GM23338 (cell line): ENCODE measurements around the gene SCN2B. TPM values are rescaled to one million over a fixed set of nuclear protein-coding genes. Genes with fewer than 3 reads are reported as not detected.

Source experiments
- ATAC-seq: fragments of 200-7000 bp; cut with Tn5 transposase; 3 replicates; pipeline ENCODE4 v1.9.1; 2020
- DNase-seq: peaks from one replicate; pipeline ENCODE4 v3.0.0-alpha.2; 2015; ENCODE audit warnings: low spot score
- H2AFZ ChIP-seq: fragments of 200-600 bp; sonication (generic); 2 replicates; pipeline ENCODE4 v1.8.0; 2016; ENCODE audit warnings: antibody characterized with exemption, mild to moderate bottlenecking, moderate library complexity
- H3F3A ChIP-seq: fragments of 200-600 bp; sonication (generic); replicated peaks from 2 replicates; pipeline ENCODE4 v1.8.0; 2017; ENCODE audit warnings: antibody characterized with exemption, mixed run types, low read depth
- H3K27ac ChIP-seq: fragments of 200-600 bp; sonication (generic); 2 replicates; pipeline ENCODE4 v1.6.1; 2016; ENCODE audit warnings: low read depth
- H3K27me3 ChIP-seq: fragments of 200-600 bp; sonication (generic); 2 replicates; pipeline ENCODE4 v1.8.0; 2016; ENCODE audit warnings: mild to moderate bottlenecking, mixed run types, moderate library complexity; ENCODE audit not compliant: insufficient read depth
- H3K36me3 ChIP-seq: fragments of 200-600 bp; sonication (generic); 2 replicates; pipeline ENCODE4 v1.8.0; 2016; ENCODE audit warnings: mild to moderate bottlenecking; ENCODE audit not compliant: insufficient read depth
- H3K4me1 ChIP-seq: fragments of 200-600 bp; sonication (generic); 2 replicates; pipeline ENCODE4 v1.8.0; 2016; ENCODE audit warnings: mild to moderate bottlenecking, moderate library complexity; ENCODE audit not compliant: insufficient read depth
- H3K4me2 ChIP-seq: fragments of 200-600 bp; sonication (generic); 2 replicates; pipeline ENCODE4 v1.7.1; 2017; ENCODE audit warnings: mixed run types
- H3K4me3 ChIP-seq: fragments of 200-600 bp; sonication (generic); 2 replicates; pipeline ENCODE4 v1.6.1; 2016; ENCODE audit warnings: mixed run types
- H3K79me2 ChIP-seq: fragments of 200-600 bp; sonication (generic); replicated peaks from 2 replicates; pipeline ENCODE4 v1.8.0; 2017; ENCODE audit warnings: mild to moderate bottlenecking; ENCODE audit not compliant: insufficient read depth
- H3K9me2 ChIP-seq: fragments of 200-600 bp; sonication (generic); 2 replicates; pipeline ENCODE4 v1.8.0; 2017; ENCODE audit not compliant: insufficient read depth
- H4K20me1 ChIP-seq: fragments of 200-600 bp; sonication (generic); replicated peaks from 2 replicates; pipeline ENCODE4 v1.8.0; 2017; ENCODE audit warnings: mild to moderate bottlenecking; ENCODE audit not compliant: insufficient read depth
- H3K27ac Mint-ChIP-seq: 2 replicates; pipeline ENCODE4 v1.8.0; 2020; ENCODE audit warnings: inconsistent platforms, mild to moderate bottlenecking, moderate library complexity, mixed read lengths
- H3K27me3 Mint-ChIP-seq: 3 replicates; pipeline ENCODE4 v1.8.0; 2022; ENCODE audit warnings: low read depth, mild to moderate bottlenecking, moderate library complexity, mixed read lengths, inconsistent platforms; ENCODE audit not compliant: insufficient read depth, poor library complexity
- H3K36me3 Mint-ChIP-seq: 3 replicates; pipeline ENCODE4 v1.8.0; 2021; ENCODE audit warnings: low read depth, mild to moderate bottlenecking, inconsistent platforms, moderate library complexity, mixed read lengths
- H3K4me1 Mint-ChIP-seq: 3 replicates; pipeline ENCODE4 v1.8.0; 2020; ENCODE audit warnings: mild to moderate bottlenecking, inconsistent platforms, mixed read lengths
- H3K4me3 Mint-ChIP-seq: 3 replicates; pipeline ENCODE4 v1.8.0; 2021; ENCODE audit warnings: moderate library complexity, mild to moderate bottlenecking, inconsistent platforms, mixed read lengths
- H3K9me3 Mint-ChIP-seq: 3 replicates; pipeline ENCODE4 v1.8.0; 2020; ENCODE audit warnings: moderate library complexity, mild to moderate bottlenecking, inconsistent platforms, mixed read lengths
- CREB1 ChIP-seq: fragments of 250-450 bp; sonication (Bioruptor Pico); IDR thresholded peaks from 2 replicates; pipeline ENCODE4 v1.5.0; 2020; ENCODE audit warnings: low read depth, mild to moderate bottlenecking, moderate library complexity
- EZH2 ChIP-seq: fragments of 200-600 bp; sonication (generic); IDR thresholded peaks from one replicate; pipeline ENCODE4 v1.8.0; 2017; ENCODE audit warnings: antibody characterized with exemption, mild to moderate bottlenecking, low read depth; ENCODE audit not compliant: unreplicated experiment
- EZH2phosphoT487 ChIP-seq: fragments of 200-600 bp; sonication (generic); IDR thresholded peaks from one replicate; pipeline ENCODE4 v1.8.1; 2018; ENCODE audit warnings: antibody characterized with exemption; ENCODE audit not compliant: unreplicated experiment
- JUNB ChIP-seq: IDR thresholded peaks from one replicate; pipeline ENCODE4 v1.6.1; 2016; ENCODE audit warnings: antibody characterized with exemption; ENCODE audit not compliant: unreplicated experiment
- NANOG ChIP-seq: IDR thresholded peaks from 2 replicates; pipeline ENCODE4 v1.6.1; 2016; ENCODE audit warnings: antibody characterized with exemption, borderline replicate concordance
- POLR2AphosphoS5 ChIP-seq: IDR thresholded peaks from 2 replicates; pipeline ENCODE4 v1.6.1; 2016; ENCODE audit warnings: antibody characterized with exemption, low read depth
- STAT1 ChIP-seq: IDR thresholded peaks from one replicate; pipeline ENCODE4 v1.6.1; 2016; ENCODE audit warnings: antibody characterized with exemption; ENCODE audit not compliant: unreplicated experiment
- ZNF114 ChIP-seq: fragments of 250-450 bp; sonication (Bioruptor Pico); IDR thresholded peaks from 2 replicates; pipeline ENCODE4 v1.5.0; 2020; ENCODE audit warnings: mild to moderate bottlenecking, moderate library complexity
- ZNF331 ChIP-seq: fragments of 250-450 bp; sonication (Bioruptor Pico); IDR thresholded peaks from 2 replicates; pipeline ENCODE4 v1.5.0; 2020; ENCODE audit warnings: low read depth, mild to moderate bottlenecking, moderate library complexity
- polyA plus RNA-seq: library from polyadenylated mRNA; unstranded; fragments of >200 nt; fragmentation: Nextera tagmentation; extraction: Ambion mirVana; gene quantifications from 2 replicates; pipeline ENCODE4 v1.2.1, GENCODE V29; 2016
- total RNA-seq: library from RNA; depleted of rRNA; stranded (reverse); fragments of >200 nt; shearing (Covaris generic); gene quantifications from 2 replicates; pipeline ENCODE4 v1.2.3, GENCODE V29; 2014
- TF ChIP-seq, protein P1 (sequence below): IDR thresholded peaks from 2 replicates; pipeline ENCODE4 v1.6.1; 2016; ENCODE audit warnings: antibody characterized with exemption
- TF ChIP-seq, protein P2 (sequence below): IDR thresholded peaks from one replicate; pipeline ENCODE4 v1.6.1; 2018; ENCODE audit warnings: antibody characterized with exemption; ENCODE audit not compliant: unreplicated experiment
- TF ChIP-seq, protein P3 (sequence below): fragments of 250-450 bp; sonication (Bioruptor Pico); IDR thresholded peaks from 2 replicates; pipeline ENCODE4 v1.5.0; 2020; ENCODE audit warnings: mild to moderate bottlenecking, moderate library complexity
- TF ChIP-seq, protein P4 (sequence below), 2 experiments: fragments of 200-600 bp in 1 of 2; sonication (generic) in 1 of 2; conservative IDR thresholded peaks; 2 replicates each; pipeline versions ENCODE4 v1.5.1 to v1.6.1; 2016 to 2017; ENCODE audit warnings: antibody characterized with exemption in 2 of 2, low read depth in 2 of 2, mild to moderate bottlenecking in 2 of 2, moderate library complexity in 1 of 2

The SCN2B gene
- total and polyA plus RNA-seq, 2 experiments from 2014 or later = 0.03 TPM; not detected in 1

DNA sequence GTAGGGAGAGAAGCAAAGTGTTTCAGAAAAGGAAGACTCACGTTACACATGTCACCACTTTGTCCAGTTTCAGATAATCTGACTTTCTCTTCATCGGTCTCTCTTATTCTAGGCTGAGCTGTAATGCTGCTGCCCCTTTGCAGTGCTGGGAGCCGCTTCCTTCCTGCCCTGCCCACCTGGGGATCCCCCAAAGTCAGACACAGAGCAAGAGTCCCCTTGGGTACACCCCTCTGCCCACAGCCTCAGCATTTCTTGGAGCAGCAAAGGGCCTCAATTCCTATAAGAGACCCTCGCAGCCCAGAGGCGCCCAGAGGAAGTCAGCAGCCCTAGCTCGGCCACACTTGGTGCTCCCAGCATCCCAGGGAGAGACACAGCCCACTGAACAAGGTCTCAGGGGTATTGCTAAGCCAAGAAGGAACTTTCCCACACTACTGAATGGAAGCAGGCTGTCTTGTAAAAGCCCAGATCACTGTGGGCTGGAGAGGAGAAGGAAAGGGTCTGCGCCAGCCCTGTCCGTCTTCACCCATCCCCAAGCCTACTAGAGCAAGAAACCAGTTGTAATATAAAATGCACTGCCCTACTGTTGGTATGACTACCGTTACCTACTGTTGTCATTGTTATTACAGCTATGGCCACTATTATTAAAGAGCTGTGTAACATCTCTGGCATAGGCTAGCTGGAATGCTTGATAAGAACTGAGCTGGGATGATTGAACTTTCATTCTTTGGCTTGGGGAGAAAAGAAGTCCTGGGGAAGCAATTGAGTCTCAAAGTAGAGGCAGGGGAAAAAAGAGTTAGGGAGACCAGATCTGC, 58.4 kb downstream of the SCN2B start:
- H3K4me2 ChIP-seq = no peak overlapping the region
- Mint-ChIP-seq H3K27me3 (peaks cover 5% of the 10 kb centered on the region), H3K4me1 (peaks cover 13% of the 10 kb centered on the region), H3K9me3 (no peaks in the 10 kb centered on the region), H3K27ac (no peak overlapping the region), H3K36me3 (no peaks in the 10 kb centered on the region), H3K4me3 (no peak overlapping the region)
- H2AFZ ChIP-seq = no peak overlapping the region
- no peaks in the 10 kb centered on the region for H3K9me2 ChIP-seq
- DNase-seq (no peak), ATAC-seq (peak; percentile 34; the same call in 2 of the 3 replicates)
- TF ChIP-seq, protein P1, sequence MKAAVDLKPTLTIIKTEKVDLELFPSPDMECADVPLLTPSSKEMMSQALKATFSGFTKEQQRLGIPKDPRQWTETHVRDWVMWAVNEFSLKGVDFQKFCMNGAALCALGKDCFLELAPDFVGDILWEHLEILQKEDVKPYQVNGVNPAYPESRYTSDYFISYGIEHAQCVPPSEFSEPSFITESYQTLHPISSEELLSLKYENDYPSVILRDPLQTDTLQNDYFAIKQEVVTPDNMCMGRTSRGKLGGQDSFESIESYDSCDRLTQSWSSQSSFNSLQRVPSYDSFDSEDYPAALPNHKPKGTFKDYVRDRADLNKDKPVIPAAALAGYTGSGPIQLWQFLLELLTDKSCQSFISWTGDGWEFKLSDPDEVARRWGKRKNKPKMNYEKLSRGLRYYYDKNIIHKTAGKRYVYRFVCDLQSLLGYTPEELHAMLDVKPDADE = no peak
- TF ChIP-seq, protein P2, sequence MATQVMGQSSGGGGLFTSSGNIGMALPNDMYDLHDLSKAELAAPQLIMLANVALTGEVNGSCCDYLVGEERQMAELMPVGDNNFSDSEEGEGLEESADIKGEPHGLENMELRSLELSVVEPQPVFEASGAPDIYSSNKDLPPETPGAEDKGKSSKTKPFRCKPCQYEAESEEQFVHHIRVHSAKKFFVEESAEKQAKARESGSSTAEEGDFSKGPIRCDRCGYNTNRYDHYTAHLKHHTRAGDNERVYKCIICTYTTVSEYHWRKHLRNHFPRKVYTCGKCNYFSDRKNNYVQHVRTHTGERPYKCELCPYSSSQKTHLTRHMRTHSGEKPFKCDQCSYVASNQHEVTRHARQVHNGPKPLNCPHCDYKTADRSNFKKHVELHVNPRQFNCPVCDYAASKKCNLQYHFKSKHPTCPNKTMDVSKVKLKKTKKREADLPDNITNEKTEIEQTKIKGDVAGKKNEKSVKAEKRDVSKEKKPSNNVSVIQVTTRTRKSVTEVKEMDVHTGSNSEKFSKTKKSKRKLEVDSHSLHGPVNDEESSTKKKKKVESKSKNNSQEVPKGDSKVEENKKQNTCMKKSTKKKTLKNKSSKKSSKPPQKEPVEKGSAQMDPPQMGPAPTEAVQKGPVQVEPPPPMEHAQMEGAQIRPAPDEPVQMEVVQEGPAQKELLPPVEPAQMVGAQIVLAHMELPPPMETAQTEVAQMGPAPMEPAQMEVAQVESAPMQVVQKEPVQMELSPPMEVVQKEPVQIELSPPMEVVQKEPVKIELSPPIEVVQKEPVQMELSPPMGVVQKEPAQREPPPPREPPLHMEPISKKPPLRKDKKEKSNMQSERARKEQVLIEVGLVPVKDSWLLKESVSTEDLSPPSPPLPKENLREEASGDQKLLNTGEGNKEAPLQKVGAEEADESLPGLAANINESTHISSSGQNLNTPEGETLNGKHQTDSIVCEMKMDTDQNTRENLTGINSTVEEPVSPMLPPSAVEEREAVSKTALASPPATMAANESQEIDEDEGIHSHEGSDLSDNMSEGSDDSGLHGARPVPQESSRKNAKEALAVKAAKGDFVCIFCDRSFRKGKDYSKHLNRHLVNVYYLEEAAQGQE = no peak
- TF ChIP-seq JUNB (no peak), EZH2 (no peak), NANOG (no peak), STAT1 (no peak), ZNF114 (no peak), EZH2phosphoT487 (no peak), CREB1 (CRISPR knock-in tag) (no peak), ZNF331 (no peak), POLR2AphosphoS5 (no peak)
- TF ChIP-seq, protein P3, sequence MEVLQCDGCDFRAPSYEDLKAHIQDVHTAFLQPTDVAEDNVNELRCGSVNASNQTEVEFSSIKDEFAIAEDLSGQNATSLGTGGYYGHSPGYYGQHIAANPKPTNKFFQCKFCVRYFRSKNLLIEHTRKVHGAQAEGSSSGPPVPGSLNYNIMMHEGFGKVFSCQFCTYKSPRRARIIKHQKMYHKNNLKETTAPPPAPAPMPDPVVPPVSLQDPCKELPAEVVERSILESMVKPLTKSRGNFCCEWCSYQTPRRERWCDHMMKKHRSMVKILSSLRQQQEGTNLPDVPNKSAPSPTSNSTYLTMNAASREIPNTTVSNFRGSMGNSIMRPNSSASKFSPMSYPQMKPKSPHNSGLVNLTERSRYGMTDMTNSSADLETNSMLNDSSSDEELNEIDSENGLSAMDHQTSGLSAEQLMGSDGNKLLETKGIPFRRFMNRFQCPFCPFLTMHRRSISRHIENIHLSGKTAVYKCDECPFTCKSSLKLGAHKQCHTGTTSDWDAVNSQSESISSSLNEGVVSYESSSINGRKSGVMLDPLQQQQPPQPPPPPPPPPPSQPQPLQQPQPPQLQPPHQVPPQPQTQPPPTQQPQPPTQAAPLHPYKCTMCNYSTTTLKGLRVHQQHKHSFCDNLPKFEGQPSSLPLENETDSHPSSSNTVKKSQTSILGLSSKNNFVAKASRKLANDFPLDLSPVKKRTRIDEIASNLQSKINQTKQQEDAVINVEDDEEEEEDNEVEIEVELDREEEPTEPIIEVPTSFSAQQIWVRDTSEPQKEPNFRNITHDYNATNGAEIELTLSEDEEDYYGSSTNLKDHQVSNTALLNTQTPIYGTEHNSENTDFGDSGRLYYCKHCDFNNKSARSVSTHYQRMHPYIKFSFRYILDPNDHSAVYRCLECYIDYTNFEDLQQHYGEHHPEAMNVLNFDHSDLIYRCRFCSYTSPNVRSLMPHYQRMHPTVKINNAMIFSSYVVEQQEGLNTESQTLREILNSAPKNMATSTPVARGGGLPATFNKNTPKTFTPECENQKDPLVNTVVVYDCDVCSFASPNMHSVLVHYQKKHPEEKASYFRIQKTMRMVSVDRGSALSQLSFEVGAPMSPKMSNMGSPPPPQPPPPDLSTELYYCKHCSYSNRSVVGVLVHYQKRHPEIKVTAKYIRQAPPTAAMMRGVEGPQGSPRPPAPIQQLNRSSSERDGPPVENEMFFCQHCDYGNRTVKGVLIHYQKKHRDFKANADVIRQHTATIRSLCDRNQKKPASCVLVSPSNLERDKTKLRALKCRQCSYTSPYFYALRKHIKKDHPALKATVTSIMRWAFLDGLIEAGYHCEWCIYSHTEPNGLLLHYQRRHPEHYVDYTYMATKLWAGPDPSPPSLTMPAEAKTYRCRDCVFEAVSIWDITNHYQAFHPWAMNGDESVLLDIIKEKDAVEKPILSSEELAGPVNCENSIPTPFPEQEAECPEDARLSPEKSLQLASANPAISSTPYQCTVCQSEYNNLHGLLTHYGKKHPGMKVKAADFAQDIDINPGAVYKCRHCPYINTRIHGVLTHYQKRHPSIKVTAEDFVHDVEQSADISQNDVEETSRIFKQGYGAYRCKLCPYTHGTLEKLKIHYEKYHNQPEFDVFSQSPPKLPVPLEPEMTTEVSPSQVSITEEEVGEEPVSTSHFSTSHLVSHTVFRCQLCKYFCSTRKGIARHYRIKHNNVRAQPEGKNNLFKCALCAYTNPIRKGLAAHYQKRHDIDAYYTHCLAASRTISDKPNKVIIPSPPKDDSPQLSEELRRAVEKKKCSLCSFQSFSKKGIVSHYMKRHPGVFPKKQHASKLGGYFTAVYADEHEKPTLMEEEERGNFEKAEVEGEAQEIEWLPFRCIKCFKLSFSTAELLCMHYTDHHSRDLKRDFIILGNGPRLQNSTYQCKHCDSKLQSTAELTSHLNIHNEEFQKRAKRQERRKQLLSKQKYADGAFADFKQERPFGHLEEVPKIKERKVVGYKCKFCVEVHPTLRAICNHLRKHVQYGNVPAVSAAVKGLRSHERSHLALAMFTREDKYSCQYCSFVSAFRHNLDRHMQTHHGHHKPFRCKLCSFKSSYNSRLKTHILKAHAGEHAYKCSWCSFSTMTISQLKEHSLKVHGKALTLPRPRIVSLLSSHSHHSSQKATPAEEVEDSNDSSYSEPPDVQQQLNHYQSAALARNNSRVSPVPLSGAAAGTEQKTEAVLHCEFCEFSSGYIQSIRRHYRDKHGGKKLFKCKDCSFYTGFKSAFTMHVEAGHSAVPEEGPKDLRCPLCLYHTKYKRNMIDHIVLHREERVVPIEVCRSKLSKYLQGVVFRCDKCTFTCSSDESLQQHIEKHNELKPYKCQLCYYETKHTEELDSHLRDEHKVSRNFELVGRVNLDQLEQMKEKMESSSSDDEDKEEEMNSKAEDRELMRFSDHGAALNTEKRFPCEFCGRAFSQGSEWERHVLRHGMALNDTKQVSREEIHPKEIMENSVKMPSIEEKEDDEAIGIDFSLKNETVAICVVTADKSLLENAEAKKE = no peak
- TF ChIP-seq, protein P4, sequence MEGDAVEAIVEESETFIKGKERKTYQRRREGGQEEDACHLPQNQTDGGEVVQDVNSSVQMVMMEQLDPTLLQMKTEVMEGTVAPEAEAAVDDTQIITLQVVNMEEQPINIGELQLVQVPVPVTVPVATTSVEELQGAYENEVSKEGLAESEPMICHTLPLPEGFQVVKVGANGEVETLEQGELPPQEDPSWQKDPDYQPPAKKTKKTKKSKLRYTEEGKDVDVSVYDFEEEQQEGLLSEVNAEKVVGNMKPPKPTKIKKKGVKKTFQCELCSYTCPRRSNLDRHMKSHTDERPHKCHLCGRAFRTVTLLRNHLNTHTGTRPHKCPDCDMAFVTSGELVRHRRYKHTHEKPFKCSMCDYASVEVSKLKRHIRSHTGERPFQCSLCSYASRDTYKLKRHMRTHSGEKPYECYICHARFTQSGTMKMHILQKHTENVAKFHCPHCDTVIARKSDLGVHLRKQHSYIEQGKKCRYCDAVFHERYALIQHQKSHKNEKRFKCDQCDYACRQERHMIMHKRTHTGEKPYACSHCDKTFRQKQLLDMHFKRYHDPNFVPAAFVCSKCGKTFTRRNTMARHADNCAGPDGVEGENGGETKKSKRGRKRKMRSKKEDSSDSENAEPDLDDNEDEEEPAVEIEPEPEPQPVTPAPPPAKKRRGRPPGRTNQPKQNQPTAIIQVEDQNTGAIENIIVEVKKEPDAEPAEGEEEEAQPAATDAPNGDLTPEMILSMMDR (conservative IDR thresholded peaks at IDR 0.05; ENCODE audit: low read depth in 2 of 2) = no peak
- H3K4me1 ChIP-seq = peaks cover 14% of the 10 kb centered on the region; the same call in 1 of the 2 replicates
- H3K79me2 ChIP-seq = no peaks in the 10 kb centered on the region
- no peaks in the 10 kb centered on the region for H3K36me3 ChIP-seq
- H3K27me3 ChIP-seq = no peaks in the 10 kb centered on the region
- H3K4me3 ChIP-seq = no peak overlapping the region
- no peak overlapping the region for H3K27ac ChIP-seq
- H3F3A ChIP-seq = no peaks in the 10 kb centered on the region
- no peaks in the 10 kb centered on the region for H4K20me1 ChIP-seq
